Suppressor macrophage treated with lipopolysaccharide for 1 hour (primary cell): ENCODE data around the gene DCLK1.
"Not testable (repeated sequence)": the region's sequence is repeated elsewhere in the genome, so short reads cannot be mapped to it uniquely, and the experiment has no call there.

Source experiments
- DNase-seq, 3 donors: peaks; one replicate each; pipeline ENCODE4 v3.0.0-alpha.2; 2020 to 2022

DCLK1 gene

DNA sequence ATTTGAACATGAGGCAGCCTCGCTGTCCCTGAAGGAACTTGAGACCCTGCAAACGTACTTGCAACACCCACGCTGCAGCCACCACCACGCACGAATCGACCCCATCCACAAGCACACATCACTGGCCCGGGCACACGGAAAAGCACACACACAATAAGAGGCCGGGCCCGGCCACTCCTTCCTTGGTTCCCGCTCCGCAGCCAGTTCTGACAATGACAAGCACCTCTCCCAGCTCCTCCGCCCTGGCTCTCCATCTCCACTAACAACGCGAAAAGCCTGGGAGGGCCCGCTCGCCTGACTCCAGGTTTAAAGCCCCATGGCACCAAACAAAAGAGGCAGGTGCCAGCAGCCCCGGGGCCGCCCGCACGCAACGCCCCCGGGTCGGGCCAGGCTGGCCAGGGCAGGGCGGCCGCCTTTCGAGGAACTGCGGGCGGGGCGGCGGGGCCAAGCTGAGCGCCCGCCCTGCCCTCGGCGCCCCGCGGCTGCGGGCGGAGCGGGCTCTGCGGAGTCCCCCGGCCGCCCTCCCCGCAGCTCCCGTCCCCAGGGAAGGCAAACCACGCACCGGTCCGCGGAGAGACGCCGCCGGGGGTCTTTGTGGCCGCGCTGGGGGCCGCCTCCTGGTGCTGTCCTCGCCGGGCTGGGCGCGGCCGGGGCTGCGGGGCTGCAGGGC is 495 bp downstream of the DCLK1 start:
- no peak for DNase-seq

DNA sequence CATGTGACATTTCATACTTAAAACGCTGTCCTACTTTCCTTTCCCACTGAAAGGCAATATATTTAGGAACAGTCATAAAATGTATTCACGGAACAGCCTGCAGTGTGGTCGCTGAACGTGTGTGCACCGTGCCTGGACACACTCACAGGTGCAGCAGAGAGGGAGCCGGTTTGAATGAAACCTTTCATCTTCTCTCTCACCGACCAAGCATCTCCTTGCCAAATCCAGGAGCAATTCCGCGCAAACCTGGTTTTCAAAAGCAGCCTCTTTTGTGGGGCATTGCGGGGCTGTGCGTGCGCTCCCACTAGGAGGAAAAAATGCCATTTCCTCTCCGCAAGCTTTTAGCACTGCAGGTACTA is 1.0 kb downstream of the DCLK1 start:
- no peak for DNase-seq

DNA sequence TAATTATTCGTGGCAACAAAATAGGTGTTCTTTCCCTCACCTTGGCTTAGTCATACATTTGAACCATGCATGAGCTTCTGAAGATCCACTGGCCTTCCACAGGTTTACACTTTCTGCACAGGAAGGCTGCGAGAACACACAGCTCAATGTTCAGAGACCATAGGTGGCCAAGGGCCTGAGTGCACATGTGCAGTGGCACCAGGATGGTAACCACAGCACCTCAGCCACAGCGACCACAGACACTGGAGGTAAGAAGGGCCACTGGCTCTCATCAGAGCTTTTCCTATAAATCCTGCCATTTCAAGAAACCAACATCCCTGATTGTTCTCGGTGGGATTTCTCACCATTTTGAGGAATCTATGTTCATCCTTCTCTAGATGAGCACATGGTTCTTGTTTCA is 1.6 kb downstream of the DCLK1 start:
- no peak for DNase-seq

DNA sequence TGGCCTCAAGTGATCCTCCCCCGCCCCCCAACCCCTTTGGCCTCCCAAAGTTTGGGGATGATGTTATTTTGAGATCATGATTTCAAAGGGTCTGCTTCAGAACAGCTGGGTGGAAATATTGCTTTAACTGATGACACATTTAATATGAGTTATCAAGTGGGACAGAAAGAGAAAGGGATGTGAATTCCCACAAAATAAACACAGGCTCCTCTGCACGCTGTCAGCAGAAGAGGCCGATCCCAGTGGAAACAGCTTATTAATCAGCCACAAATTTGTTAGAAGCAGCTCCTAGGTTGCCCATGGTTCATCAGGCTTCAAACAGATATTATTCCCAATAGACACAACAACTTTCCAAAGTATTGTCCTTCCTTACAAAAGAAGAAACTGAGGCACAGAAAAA is 4.7 kb downstream of the DCLK1 start:
- DNase-seq: no peak

DNA sequence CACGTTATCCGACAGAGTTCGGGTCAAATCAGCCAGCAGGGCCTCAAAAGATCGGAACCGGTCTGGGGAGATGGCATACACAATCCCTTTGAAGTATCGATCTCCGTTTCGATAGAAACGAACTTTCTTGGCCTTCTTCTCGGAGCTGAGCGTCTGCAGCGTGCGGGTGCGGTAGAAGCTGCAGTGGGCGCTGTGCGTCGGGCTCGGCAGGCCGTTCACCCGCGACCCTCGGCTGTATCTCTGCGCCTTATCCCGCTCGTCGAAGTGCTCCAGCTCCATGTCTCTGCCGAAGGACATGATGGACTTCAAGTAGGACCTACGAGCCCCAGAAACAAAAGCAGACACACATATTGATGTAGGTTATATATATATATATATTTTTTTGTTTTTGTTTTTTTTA is 5.3 kb downstream of the DCLK1 start:
- no peak for DNase-seq

DNA sequence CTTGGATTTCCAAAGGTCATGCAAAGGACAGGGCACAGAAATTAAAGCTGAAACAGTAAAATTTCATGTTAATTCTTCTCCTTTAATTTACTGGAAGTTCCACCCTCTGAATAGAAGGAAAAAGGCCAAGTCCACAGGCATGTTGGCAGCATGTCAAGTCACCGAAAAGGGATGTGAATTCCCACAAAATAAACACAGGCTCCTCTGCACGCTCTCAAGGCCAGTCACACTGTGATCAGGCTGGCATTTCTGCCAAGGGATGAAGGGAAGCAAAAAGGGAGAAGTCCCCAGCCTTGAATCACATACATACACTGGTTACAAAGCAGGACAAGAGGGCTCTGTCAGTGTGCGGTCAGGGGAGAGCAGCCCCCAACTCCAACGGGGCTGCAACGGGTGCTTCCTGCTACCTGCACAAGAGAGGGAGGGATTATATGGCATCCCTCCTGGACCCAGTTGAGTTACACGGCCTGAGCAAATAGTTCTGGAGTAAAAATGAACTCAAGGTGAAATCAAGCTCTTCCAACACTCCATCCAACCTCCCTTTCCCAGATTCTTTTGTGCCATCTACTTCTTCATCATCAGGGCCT is 6.9 kb downstream of the DCLK1 start:
- no peak for DNase-seq

DNA sequence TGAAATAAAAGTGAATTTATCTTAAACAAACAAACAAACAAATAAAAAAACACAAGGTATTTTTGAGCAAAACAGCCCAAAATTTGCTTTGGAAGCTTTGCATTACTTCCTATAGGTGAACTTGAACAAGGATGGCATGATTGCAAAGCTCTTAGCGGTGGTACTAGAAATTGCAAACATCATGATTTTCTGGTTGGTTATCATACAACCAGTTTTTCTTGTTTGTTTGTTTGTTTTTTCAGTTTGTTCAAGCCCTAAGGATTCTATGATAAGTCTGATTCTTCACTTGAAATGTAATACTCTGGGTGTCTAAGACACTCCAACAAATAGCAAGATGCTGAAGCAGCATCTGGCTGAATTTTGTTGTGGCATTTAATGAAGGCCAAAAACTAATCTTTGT is 15.9 kb downstream of the DCLK1 start:
- no peak for DNase-seq

DNA sequence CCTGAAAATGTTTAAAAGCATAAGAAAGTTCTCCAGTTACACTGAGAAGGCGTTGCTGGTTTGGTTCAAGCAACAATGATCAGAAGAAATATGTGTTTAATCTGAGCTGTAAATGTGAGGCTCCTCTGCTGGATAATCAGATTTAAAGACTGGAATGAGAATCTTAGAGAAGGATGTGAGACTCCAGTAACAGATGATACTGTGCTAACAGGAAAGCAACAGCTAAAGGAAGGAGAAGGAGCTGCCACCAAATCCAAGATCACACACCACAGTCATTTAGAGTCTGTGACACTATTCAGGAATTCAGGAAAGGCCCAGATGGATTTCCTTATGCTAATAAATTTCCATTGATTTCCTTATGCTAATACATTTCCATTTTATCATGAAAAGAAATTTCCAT is 16.9 kb downstream of the DCLK1 start:
- DNase-seq: no peak

DNA sequence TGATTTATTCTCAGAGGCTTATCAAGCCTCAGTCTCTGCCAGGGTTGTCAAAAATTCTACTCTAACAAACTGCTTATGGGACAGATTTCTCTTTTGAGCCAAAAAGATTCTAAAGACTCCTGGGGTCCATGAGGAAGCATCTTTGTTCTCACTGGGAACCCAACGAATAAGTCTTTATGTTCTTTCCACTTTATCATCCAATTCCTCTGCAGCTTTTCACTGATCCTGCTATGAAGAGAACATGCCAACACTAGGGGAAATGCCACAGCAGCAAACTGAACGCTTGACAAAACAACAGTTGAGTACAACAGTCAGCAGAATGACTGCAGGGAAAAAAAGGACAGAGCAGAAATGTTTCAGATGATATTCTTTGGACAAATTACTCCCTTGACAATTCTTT is 22.2 kb downstream of the DCLK1 start:
- DNase-seq: no peak

DNA sequence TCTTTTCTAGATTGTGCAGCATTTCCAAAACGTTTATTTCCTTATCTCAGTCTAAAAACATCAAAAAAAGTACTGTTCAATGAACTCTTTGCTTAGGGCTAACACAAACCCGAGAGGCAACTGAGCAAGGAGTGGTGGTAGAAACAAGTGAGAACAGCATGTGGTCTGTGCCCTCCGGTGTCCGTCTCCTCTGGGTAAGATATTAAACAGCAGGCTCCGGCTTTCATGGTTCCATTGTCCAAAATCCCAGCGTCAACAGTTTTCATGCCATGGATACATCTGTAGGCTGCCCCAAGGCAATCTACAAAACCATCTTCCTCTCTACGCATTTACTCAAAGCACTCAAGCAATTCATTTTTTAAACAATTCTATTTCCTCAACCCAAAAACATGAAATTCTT is 22.8 kb downstream of the DCLK1 start:
- DNase-seq: no peak

DNA sequence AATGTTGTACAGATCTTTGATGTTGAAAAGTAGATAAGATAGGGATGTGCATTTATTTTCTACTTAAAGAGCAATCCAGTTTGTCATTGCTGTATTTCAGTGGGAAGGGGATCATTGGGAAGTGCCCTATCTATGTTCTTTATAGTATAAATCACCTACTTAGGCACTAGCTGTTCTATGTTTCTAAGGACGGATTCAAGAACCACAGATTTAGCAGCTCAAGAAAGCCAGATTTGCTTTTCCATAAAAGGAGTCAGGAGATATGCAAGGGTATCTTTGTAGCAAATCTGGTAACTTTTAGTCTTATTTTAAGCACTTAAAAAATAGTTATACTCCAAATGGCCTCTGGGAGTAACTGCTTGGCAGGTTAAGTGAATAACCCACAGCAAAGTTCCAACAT is 23.7 kb downstream of the DCLK1 start:
- no peak for DNase-seq

DNA sequence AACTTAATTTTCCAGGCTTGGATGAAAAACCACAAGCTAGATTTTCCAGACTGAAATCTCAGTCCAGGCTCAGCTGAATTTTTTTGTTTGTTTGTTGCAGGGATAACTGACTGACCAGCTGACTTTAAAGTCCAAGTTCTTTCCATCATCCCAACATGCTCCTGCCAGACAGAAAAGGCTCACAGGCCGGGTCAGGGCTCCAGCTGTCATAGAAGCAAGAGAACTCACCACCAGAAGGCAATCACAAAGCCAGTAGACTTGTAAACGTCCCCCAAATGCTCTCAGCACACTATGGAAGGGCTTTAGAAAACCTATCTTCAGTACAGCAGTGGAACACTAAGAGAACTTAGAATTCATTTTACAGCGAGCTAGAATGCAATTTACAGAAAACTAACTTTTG is 25.5 kb downstream of the DCLK1 start:
- no peak for DNase-seq

DNA sequence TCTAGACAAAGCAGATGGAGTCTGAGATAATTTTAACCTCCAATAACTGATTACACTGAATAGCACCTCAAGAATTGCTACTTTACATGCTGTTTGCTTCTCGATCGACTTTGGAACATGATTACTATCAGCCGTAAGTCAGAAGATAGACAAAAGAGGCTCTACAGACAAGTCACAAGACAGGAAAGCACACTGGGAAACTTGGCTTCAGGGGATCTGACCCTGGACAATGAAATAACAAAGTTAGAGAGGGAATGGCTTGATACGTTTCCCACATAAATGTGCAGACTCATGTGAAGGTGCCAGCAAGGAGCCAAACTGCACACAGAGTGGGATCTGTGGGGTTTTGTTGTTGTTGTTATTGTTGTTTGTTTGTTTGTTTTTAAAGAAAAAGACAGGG is 28.5 kb downstream of the DCLK1 start:
- DNase-seq: no peak

DNA sequence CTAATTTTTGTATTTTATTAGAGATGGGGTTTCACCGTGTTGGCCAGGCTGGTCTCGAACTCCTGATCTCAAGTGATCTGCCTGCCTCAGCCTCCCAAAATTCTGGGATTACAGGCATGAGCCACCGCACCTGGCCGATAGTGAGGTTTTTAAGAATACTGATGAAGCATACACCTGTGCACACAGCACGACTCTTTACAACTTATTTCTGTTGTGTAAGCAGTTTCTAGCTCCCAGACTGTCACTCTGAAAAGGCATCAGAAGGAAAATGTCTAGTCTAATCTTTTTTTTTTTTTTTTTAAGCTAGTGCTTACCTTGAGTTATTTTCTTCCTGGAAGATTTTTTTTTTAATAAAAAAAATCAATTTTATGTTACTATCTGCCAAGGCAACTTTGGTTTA is 29.3 kb downstream of the DCLK1 start:
- not testable (repeated sequence) for DNase-seq

DNA sequence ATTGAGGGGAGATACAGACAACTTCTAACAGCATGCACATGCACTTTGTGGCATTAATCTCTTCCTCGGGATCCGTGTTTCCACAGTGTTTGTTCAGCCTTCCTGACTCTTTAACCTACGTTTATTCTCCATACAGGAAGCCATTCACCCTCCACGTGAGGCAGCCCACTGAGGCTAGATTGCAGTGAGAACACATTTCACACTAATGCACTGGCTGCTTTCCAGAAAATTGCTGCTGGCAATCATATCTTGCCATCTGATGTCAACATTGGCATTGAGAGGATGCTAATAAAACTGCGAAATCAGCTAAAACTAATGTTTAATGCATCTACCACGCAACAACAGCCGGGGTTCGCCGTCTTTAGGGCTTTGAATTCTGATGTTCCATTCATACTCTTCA is 30.0 kb downstream of the DCLK1 start:
- no peak for DNase-seq

DNA sequence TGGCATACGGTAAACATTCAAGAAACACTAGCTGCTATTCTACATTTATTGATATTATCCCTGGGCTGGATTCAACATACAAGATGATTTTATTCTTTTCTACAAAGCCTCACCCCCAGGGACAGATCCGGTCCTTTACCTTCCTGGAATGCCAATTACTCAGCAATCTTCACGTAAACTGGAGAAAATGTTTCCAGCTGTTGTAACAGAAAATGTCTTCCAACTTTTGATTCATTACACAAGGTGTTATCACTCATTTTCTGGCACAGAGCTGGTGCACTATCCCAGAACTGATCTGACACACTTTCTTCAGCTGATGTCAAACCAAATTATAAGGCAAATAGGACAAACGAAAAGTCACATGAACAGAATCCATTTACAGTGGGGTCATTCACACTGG is 33.1 kb downstream of the DCLK1 start:
- DNase-seq: no peak

DNA sequence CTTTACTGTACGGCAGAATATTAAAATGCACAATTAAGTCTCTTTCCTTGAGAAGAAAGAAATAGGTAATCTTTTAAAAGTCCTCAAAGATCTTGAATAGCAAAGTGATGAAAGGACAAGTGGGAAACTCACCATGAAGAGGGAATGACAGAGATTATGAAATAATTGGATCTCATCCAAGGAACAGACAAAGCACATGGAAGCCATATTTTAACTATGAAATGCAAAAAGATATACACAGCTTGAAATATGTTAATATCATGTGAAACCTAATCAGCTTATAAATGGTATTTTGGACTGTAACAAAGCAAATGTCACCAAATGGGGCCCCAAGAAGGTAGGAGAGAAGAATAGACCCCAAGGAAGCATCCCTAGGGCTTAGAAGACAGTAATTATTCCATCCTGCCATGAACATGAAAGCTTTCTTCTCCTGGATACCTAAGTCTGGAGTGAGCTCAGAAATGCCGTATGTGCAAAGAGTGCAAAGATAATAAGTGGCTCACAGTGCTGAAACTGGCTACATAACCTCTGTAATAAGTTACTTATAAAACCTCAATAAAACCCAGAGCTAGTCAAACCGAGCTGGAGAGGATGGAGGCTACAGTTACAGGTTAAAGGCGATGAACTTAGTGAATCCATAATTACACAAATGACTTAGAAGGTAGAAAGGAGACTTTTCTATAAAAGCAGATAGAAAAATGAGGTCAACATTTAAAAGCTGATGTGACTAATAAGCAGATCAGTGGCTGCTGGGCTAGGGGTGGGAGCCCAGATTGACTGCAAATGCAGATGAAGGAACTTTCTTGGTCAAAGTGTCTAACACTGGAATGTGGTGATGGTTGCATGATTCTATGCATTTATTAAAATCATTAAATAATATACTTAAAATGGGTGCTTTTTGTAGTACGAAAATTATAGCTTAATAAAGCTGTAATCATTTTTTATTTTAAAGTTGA is 34.4 kb downstream of the DCLK1 start:
- no peak for DNase-seq

DNA sequence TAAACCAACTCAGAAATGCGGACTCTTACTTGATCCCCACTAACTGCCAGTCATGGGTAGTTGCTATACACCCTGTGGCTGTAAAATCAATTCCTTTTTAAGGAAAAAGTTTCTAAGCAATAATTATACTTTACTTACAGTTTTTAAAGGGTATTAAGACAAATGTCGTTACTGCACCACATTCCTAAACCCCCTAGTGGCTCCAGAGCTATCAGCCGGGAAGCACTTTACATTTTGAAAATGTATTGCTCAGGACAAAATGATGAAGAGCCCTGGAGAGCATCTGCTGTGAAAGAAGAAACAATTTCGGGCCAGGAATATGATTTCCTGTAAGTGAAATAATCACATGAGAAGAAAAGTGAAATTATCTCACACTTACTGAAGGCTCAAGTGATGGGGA is 36.7 kb downstream of the DCLK1 start:
- no peak for DNase-seq

DNA sequence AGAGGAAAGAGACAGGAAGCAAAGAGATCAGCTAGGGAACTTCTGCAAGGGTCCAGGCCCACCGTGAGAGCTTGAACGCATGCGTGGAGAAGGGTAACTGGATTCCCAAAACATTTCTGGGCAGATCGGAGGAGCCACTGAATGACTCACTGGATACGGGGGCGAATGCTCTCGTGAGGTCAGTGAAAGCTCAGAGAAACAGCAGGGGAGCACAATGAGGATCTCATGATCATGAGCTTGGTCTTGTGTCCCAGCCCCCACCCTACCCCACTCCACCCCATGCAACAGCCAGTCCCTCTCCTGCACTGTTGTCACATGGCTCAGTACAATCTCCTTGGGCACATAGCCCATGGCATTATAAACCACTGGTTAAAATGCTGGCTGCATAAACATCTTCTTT is 40.6 kb downstream of the DCLK1 start:
- DNase-seq: no peak

DNA sequence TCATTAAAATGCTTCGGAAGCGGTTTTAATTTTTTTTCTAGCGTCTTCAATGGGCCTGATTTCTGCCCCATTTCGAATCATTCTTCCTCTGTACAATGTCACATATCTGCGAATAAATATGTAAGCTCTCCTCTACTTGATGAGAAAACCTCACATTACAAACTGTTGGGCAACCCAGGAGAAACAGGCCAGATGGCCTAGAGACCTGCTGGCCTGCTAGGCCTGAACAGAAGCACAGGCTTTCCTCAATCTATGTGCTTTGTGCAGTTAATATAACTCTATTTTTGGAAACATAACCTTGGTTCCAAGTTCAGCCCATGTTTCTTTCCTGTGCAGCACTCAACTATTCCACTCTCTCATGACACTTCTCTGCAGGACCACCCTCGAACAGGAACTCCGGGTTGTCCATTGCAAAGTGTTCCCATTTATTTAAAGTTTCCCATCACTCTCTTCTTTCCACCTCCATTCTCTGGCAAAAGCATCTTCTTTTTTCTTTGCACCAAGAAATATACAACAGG is 42.0 kb downstream of the DCLK1 start:
- DNase-seq: no peak

DNA sequence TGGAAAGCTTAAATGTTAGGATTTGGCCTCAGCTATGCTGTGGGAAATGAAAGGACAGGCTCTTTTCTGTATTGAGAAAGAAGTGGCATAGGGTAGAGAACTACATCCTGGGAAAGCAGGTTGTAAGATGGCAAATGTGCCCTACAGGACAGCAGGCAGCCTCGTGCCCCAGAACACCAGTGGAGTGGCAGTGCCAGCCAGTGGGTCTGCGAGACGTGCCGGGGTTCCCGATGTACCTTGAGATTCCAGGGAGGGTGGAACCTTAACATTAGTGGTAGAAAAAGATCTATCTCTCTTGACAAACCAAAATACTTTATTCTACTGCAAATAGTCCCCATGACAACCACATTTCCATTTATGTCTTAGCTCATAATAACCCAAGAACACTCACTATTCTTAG is 42.7 kb downstream of the DCLK1 start:
- DNase-seq: no peak

DNA sequence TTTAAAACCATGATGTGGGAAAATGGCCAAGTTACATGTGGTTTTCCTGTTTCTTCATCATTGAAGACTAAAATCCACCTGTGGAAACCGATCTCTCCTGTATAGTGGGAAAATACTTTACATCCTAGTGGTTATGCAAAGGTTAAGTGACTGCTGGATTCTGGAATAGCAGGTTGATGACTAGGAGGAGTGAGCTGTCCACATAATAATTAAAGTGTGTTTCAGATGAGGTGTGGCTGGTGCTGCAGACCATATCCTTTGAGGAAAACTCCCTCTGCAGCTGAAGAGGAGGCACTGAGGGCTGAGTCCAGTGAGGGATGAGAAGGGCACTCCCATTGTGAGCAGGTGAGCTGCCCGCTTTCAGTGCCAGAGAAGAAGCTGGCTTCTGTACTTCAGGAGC is 43.2 kb downstream of the DCLK1 start:
- DNase-seq: no peak

DNA sequence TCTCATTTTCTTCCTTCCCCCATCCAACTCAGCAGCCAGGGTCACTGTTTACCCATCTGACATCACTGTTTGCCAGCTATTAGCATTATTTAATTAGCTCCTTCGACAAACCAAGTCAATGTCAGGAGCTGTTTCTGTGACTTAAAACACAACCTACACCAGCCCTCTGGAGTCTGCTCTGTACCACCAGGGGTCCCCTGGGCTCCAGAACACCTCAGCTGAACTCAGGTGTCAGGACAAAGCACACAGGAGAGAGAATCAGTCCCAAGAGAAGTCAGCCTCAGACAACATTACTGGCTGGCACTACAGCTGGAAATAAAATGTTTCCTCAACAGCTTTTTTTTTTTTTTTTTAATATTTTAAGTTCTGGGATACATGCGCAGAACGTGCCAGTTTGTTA is 45.1 kb downstream of the DCLK1 start:
- no peak for DNase-seq

DNA sequence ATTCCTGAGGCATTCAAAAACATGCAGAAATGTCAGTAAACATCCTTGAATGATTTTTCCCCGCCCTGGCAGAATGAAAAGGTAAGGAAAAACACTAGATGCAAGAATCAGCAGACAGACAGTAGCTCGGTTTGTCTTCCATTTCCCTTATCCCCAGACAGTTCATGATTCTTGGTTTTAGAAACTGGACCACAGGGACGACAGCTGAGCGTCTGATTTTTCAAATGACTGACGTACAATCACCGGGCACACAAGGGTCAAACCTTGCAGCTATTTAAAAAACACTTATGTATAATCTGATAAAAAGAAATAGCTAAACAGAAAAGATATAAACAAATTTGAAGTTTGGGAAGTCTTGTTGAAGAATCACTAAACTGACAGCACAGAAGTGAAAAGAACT is 47.1 kb downstream of the DCLK1 start:
- no peak for DNase-seq
